Spleen (tissue), 11 donors: ENCODE measurements around the gene SCAMP4. TPM values are rescaled to one million over a fixed set of nuclear protein-coding genes. Genes with fewer than 3 reads are reported as not detected.
A peak's percentile ranks its signal among the peaks of the same experiment; 100 is the strongest.
"Not testable (repeated sequence)": the region's sequence is repeated elsewhere in the genome, so short reads cannot be mapped to it uniquely, and the experiment has no call there.

Source experiments
- DNase-seq: peaks from one replicate; pipeline ENCODE4 v3.0.0-alpha.2; 2020
- H3K27ac ChIP-seq, 8 donors: fragments of 200-600 bp; sonication (generic) in 7 of 8; 1 replicate in 4 of 8; 2 replicates in 4 of 8; pipeline versions ENCODE4 v1.5.0 to v1.8.0; 2016 to 2021; ENCODE audit warnings: inconsistent platforms in 4 of 8, mild to moderate bottlenecking in 4 of 8, moderate library complexity in 1 of 8
- H3K27me3 ChIP-seq, 7 donors: fragments of 200-600 bp; sonication (generic) in 6 of 7; replicated peaks in 1 of 7; 1 replicate in 4 of 7; 2 replicates in 3 of 7; pipeline versions ENCODE4 v1.5.0 to v1.8.0; 2016 to 2021; ENCODE audit warnings: inconsistent platforms in 3 of 7, mild to moderate bottlenecking in 1 of 7
- H3K36me3 ChIP-seq, 6 donors: fragments of 200-600 bp; sonication (generic) in 5 of 6; 1 replicate in 4 of 6; 2 replicates in 2 of 6; pipeline versions ENCODE4 v1.5.0 to v1.8.0; 2016 to 2021; ENCODE audit warnings: inconsistent platforms in 2 of 6
- H3K4me1 ChIP-seq, 6 donors: fragments of 200-600 bp; sonication (generic) in 5 of 6; 1 replicate in 3 of 6; 2 replicates in 3 of 6; pipeline versions ENCODE4 v1.5.0 to v1.8.0; 2016 to 2021; ENCODE audit warnings: inconsistent platforms in 3 of 6
- H3K4me3 ChIP-seq, 8 donors: fragments of 200-600 bp; sonication (generic) in 7 of 8; 1 replicate in 4 of 8; 2 replicates in 4 of 8; pipeline versions ENCODE4 v1.5.0 to v1.8.0; 2016 to 2021; ENCODE audit warnings: inconsistent platforms in 4 of 8, mild to moderate bottlenecking in 4 of 8, moderate library complexity in 2 of 8
- H3K9me3 ChIP-seq, 8 donors: fragments of 200-600 bp; sonication (generic) in 7 of 8; 1 replicate in 4 of 8; 2 replicates in 4 of 8; pipeline versions ENCODE4 v1.5.0 to v1.8.0; 2016 to 2021; ENCODE audit warnings: inconsistent platforms in 4 of 8
- CTCF ChIP-seq, 11 experiments: fragments of 200-600 bp in 7 of 11; fragments of 450-650 bp in 4 of 11; sonication (generic) in 4 of 11; IDR thresholded peaks in 8 of 11; conservative IDR thresholded peaks in 3 of 11; 1 replicate in 7 of 11; 2 replicates in 4 of 11; pipeline versions ENCODE4 v1.4.0 to v1.8.0; 2016 to 2021; ENCODE audit warnings: antibody characterized with exemption in 11 of 11, inconsistent platforms in 4 of 11, mild to moderate bottlenecking in 1 of 11
- POLR2A ChIP-seq, 3 donors: fragments of 450-650 bp; IDR thresholded peaks; one replicate each; pipeline ENCODE4 v1.5.1; 2017; ENCODE audit warnings: antibody characterized with exemption in 3 of 3, mild to moderate bottlenecking in 1 of 3
- POLR2AphosphoS5 ChIP-seq, 3 donors: sonication (generic); formaldehyde crosslinking; IDR thresholded peaks; one replicate each; pipeline ENCODE4 v1.5.1; 2017; ENCODE audit warnings: antibody characterized with exemption in 3 of 3
- WGBS, 5 donors: extraction: QIAGEN DNeasy Blood & Tissue Kit in 3 of 5; methylation state at CpG; one replicate each; pipeline versions ENCODE4 v1.1.5 to v1.1.7; 2013 to 2018; 5-methylcytosine and 5-hydroxymethylcytosine counted together
- intact Hi-C: fragments of 100-400 bp; cut with DNase I; formaldehyde crosslinking; loops from one replicate; pipeline ENCODE4 v1.15.0; 2023; ENCODE audit warnings: low total_unique reads
- polyA plus RNA-seq, 3 donors: library from polyadenylated mRNA; stranded (reverse); fragments of 200-250 nt; gene quantifications; one replicate each; pipeline ENCODE4 v1.2.1, GENCODE V29; 2013
- total RNA-seq, 7 donors: library from RNA; depleted of rRNA in 3 of 7; stranded (reverse); fragments of >200 nt in 3 of 7; fragmentation: NEBNext Ultra II Directional in 4 of 7; extraction: Animal tissue kit (Norgen Biotek cat#: 25700) in 4 of 7; gene quantifications; one replicate each; pipeline versions ENCODE4 v1.1.0 to v1.2.1, GENCODE V29; 2016 to 2021
- donor health status: healthy with polysubstance abuse.
- donor health status: DM: no; HTN: no; CAD: no; lungs with moderate emphysema.
- donor health status: DM: no; HTN: no; CAD: no.
- donor health status: Bipolar disorder and iron deficiency.
- donor health status: healthy.
- donor health status: DM: no; HTN: no; CAD: no.
- donor health status: DM: yes; HTN: yes; CAD: no.

The SCAMP4 gene
- total and polyA plus RNA-seq, 10 donors = 13.0 to 92.2 (median 51.8) TPM

GRCh38 chr19:1872807-1873523, 32.2 kb upstream of the SCAMP4 start:
- peaks cover 47 to 87% (median 65%) of the 10 kb centered on the region in 6 donors for H3K4me1 ChIP-seq
- H3K27me3 ChIP-seq = no peaks in the 10 kb centered on the region
- H3K36me3 ChIP-seq = peaks cover 0 to 62% (median 21%) of the 10 kb centered on the region in 6 donors
- WGBS, 5 donors = 75 to 85% (median 80%) methylated on average over 13 to 25 of the region's 25 CpGs
- intact Hi-C loops = no loop called here
- TF ChIP-seq CTCF (IDR thresholded peaks at IDR 0.05 in 8 of 11, conservative IDR thresholded peaks at IDR 0.05 in 3 of 11) (no peak), POLR2AphosphoS5 (IDR thresholded peaks at IDR 0.05) (peak in 2 of 3 donors; percentile 3 to 9)
- H3K9me3 ChIP-seq = no peaks in the 10 kb centered on the region
- peak overlapping the region in 7 of 8 donors; percentile 92 to 96 (median 94) for H3K27ac ChIP-seq
- DNase-seq = peak; percentile 73
- peak overlapping the region in 3 of 8 donors; percentile 88 to 98 (median 89) for H3K4me3 ChIP-seq

- Histone ChIP-seq H3K9me3 (no peaks in the 10 kb centered on the region), H3K4me1 (peaks cover 47 to 85% (median 65%) of the 10 kb centered on the region in 6 donors), H3K27me3 (no peaks in the 10 kb centered on the region), H3K36me3 (peaks cover 0 to 65% (median 25%) of the 10 kb centered on the region in 6 donors), H3K27ac (peak overlapping the region; percentile 14 to 96 (median 94)), H3K4me3 (peak overlapping the region in 6 of 8 donors; percentile 7 to 98 (median 90))
- intact Hi-C loops = no loop called here
- DNase-seq = peak; percentile 80
- TF ChIP-seq POLR2A (IDR thresholded peaks at IDR 0.05) (no peak), CTCF (IDR thresholded peaks at IDR 0.05 in 8 of 11, conservative IDR thresholded peaks at IDR 0.05 in 3 of 11) (no peak), POLR2AphosphoS5 (IDR thresholded peaks at IDR 0.05) (peak; percentile 11 to 39 (median 31))
- 56 to 77% (median 68%) methylated on average over 24 to 29 of the region's 29 CpGs for WGBS, 5 donors
Observed at GRCh38 chr19:1873524-1874473, 31.4 kb upstream of the SCAMP4 start.

GRCh38 chr19:1874554-1875185, 30.5 kb upstream of the SCAMP4 start:
- DNase-seq = no peak
- Histone ChIP-seq H3K36me3 (peaks cover 0 to 65% (median 28%) of the 10 kb centered on the region in 6 donors), H3K27me3 (no peaks in the 10 kb centered on the region), H3K4me3 (peak overlapping the region; percentile 65 to 98 (median 90)), H3K9me3 (no peaks in the 10 kb centered on the region), H3K27ac (peak overlapping the region; percentile 92 to 96 (median 94)), H3K4me1 (peaks cover 47 to 79% (median 61%) of the 10 kb centered on the region in 6 donors)
- 4 to 7% (median 5%) methylated on average over 16 of the region's 16 CpGs for WGBS, 5 donors
- TF ChIP-seq CTCF (IDR thresholded peaks at IDR 0.05 in 8 of 11, conservative IDR thresholded peaks at IDR 0.05 in 3 of 11) = no peak
- TF ChIP-seq POLR2AphosphoS5 (IDR thresholded peaks at IDR 0.05) = no peak
- no peak for TF ChIP-seq POLR2A (IDR thresholded peaks at IDR 0.05)
- intact Hi-C loops = no loop called here

DNA sequence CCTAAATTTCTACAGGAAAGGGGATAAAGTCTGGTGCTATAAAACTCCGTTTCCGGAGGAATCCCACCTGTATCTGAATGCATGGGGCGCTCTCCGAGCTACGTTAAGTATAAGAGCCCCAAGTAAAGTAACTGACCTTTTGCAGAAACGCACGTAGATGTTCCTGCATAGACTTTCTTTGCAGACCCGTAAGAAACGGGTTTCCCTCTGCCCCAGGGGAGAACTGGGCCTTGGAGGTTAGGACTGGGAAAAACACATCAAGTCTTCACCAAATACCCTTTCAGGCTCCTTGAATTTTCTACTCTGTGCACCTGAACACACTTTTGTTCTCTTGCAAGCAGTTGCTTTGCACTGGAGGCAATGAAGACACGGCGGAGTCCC, 29.9 kb upstream of the SCAMP4 start:
- Histone ChIP-seq H3K4me3 (peak overlapping the region; percentile 65 to 98 (median 90)), H3K4me1 (peaks cover 49 to 80% (median 66%) of the 10 kb centered on the region in 6 donors), H3K27ac (peak overlapping the region; percentile 92 to 96 (median 94)), H3K36me3 (peaks cover 0 to 65% (median 31%) of the 10 kb centered on the region in 6 donors)
- H3K9me3 ChIP-seq, DNase-seq, intact Hi-C loops, H3K27me3 ChIP-seq: not testable (repeated sequence)
- 0 to 1% (median 1%) methylated on average over 11 of the region's 11 CpGs for WGBS, 5 donors
